AG09309 (cell line): Measurements from ENCODE around the gene DMWD.

ENCODE experiments used
- DNase-seq: peaks from one replicate; pipeline ENCODE4 v3.0.0-alpha.2; 2010; ENCODE audit warnings: low read depth
- H3K4me3 ChIP-seq: 2 replicates; pipeline ENCODE4 v1.5.1; 2011; ENCODE audit warnings: mild to moderate bottlenecking, low read depth, low read length, moderate library complexity; ENCODE audit not compliant: control insufficient read depth
- TF ChIP-seq, protein P1 (sequence below): IDR thresholded peaks from 2 replicates; pipeline ENCODE4 v1.5.1; 2011; ENCODE audit warnings: mild to moderate bottlenecking, low read depth, low read length, inconsistent platforms; ENCODE audit not compliant: insufficient read depth, control insufficient read depth; ENCODE audit errors: missing control alignments

DMWD gene

GRCh38 chr19:45739498-45740439 lies 52.9 kb downstream of the DMWD start:
- H3K4me3 ChIP-seq = no peak overlapping the region
- DNase-seq = no peak
- TF ChIP-seq, protein P1, sequence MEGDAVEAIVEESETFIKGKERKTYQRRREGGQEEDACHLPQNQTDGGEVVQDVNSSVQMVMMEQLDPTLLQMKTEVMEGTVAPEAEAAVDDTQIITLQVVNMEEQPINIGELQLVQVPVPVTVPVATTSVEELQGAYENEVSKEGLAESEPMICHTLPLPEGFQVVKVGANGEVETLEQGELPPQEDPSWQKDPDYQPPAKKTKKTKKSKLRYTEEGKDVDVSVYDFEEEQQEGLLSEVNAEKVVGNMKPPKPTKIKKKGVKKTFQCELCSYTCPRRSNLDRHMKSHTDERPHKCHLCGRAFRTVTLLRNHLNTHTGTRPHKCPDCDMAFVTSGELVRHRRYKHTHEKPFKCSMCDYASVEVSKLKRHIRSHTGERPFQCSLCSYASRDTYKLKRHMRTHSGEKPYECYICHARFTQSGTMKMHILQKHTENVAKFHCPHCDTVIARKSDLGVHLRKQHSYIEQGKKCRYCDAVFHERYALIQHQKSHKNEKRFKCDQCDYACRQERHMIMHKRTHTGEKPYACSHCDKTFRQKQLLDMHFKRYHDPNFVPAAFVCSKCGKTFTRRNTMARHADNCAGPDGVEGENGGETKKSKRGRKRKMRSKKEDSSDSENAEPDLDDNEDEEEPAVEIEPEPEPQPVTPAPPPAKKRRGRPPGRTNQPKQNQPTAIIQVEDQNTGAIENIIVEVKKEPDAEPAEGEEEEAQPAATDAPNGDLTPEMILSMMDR = no peak

DNA sequence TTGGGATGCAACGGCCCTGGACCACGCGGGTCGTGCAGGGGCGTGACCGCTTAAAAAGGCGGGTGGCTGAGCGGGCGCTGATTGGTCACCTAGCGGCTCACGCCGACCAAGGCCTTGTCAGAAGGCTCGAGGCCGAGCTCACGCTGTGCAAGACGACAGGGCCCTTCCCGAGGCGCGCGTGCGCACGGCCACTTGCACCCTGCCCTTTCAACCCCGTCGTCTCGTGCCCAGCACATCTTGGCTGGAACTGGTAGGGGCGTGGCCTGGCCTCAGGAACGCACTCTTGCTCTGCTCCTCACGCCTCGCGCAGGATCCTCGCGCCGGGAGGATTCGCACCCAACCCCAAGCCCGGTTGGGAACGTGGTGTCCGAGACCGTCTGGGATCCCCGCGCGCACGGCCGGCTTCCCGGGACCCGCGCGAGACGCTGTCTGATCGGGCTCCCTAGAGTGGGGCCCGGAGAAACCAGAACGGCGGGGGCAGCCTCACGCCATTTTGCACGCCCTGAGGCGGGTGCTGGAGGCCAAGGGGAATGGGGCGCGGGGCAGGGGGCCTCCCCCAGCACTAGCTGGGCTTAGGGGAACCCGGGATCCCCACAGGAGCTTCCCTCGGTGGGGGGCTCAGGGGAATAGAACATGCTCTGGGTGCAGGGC lies 59.4 kb downstream of the DMWD start, which contains the start of gene MEIOSIN:
Gene MEIOSIN, plus strand, starts transcription at position 280 of the 651 bp plus-strand sequence. CDS start 1,938 bp downstream, outside the sequence.
- H3K4me3 ChIP-seq = no peak within 1 kb of the TSS
- DNase-seq = no peak
- TF ChIP-seq, protein P1 = no peak
